Trophoblast cell (in vitro differentiated cells and primary cell): Measurements from ENCODE around the gene WDR27.

Source experiments
- DNase-seq, 2 donors: peaks; one replicate each; pipeline ENCODE4 v3.0.0-alpha.2; 2016
- H2AFZ ChIP-seq: 2 replicates; pipeline ENCODE4 v1.6.1; 2013; ENCODE audit warnings: low read length, moderate library complexity, mild to moderate bottlenecking; ENCODE audit not compliant: insufficient read depth, poor library complexity
- H2AK5ac ChIP-seq: 2 replicates; pipeline ENCODE4 v1.6.1; 2013; ENCODE audit warnings: mild to moderate bottlenecking, low read length
- H2BK120ac ChIP-seq: 2 replicates; pipeline ENCODE4 v1.6.1; 2013; ENCODE audit warnings: low read length, mild to moderate bottlenecking, moderate library complexity; ENCODE audit not compliant: insufficient read depth, poor library complexity
- H2BK12ac ChIP-seq: 2 replicates; pipeline ENCODE4 v1.6.1; 2013; ENCODE audit warnings: mild to moderate bottlenecking, low read length, moderate library complexity
- H2BK5ac ChIP-seq: 2 replicates; pipeline ENCODE4 v1.6.1; 2013; ENCODE audit warnings: low read length, low read depth, moderate library complexity, mild to moderate bottlenecking; ENCODE audit not compliant: poor library complexity
- H3K14ac ChIP-seq: 2 replicates; pipeline ENCODE4 v1.6.1; 2013; ENCODE audit warnings: mild to moderate bottlenecking, low read length
- H3K18ac ChIP-seq: 2 replicates; pipeline ENCODE4 v1.6.1; 2013; ENCODE audit warnings: mild to moderate bottlenecking, low read length
- H3K23ac ChIP-seq: 2 replicates; pipeline ENCODE4 v1.6.1; 2013; ENCODE audit warnings: low read length
- H3K27ac ChIP-seq: 2 replicates; pipeline ENCODE4 v1.5.1; 2013; ENCODE audit warnings: low read depth, mild to moderate bottlenecking, inconsistent platforms, low read length, moderate library complexity
- H3K27me3 ChIP-seq: 2 replicates; pipeline ENCODE4 v1.6.1; 2013; ENCODE audit warnings: inconsistent platforms, mild to moderate bottlenecking, low read length, moderate library complexity; ENCODE audit not compliant: insufficient read depth
- H3K36me3 ChIP-seq, 2 experiments: 1 replicate in 1 of 2; 2 replicates in 1 of 2; pipeline ENCODE4 v1.6.1; 2013; ENCODE audit warnings: low read length in 2 of 2, mild to moderate bottlenecking in 2 of 2, moderate library complexity in 1 of 2; ENCODE audit not compliant: insufficient read depth in 2 of 2, control insufficient read depth in 1 of 2
- H3K4ac ChIP-seq: 2 replicates; pipeline ENCODE4 v1.6.1; 2013; ENCODE audit warnings: low read depth, mild to moderate bottlenecking, low read length, moderate library complexity
- H3K4me1 ChIP-seq, 2 experiments: 1 replicate in 1 of 2; 2 replicates in 1 of 2; pipeline ENCODE4 v1.6.1; 2013; ENCODE audit warnings: low read length in 2 of 2, mild to moderate bottlenecking in 2 of 2, moderate library complexity in 1 of 2; ENCODE audit not compliant: insufficient read depth in 2 of 2, control insufficient read depth in 1 of 2
- H3K4me2 ChIP-seq: 2 replicates; pipeline ENCODE4 v1.6.1; 2013; ENCODE audit warnings: inconsistent platforms, mild to moderate bottlenecking, low read length, moderate library complexity
- H3K4me3 ChIP-seq: 2 replicates; pipeline ENCODE4 v1.5.1; 2013; ENCODE audit warnings: mild to moderate bottlenecking, low read depth, low read length, inconsistent platforms
- H3K79me1 ChIP-seq: one replicate; pipeline ENCODE4 v1.6.1; 2013; ENCODE audit warnings: low read length
- H3K79me2 ChIP-seq: 2 replicates; pipeline ENCODE4 v1.6.1; 2013; ENCODE audit warnings: low read length, mild to moderate bottlenecking; ENCODE audit not compliant: control insufficient read depth, insufficient read depth, poor library complexity
- H3K9ac ChIP-seq: 2 replicates; pipeline ENCODE4 v1.6.1; 2013; ENCODE audit warnings: mild to moderate bottlenecking, low read length
- H3K9me3 ChIP-seq: 2 replicates; pipeline ENCODE4 v1.6.1; 2013; ENCODE audit warnings: low read depth, mild to moderate bottlenecking, control low read depth, inconsistent platforms, low read length; ENCODE audit not compliant: insufficient read depth
- H4K12ac ChIP-seq: 2 replicates; pipeline ENCODE4 v1.6.1; 2013; ENCODE audit warnings: low read depth, mild to moderate bottlenecking, low read length, moderate library complexity
- H4K8ac ChIP-seq: 2 replicates; pipeline ENCODE4 v1.6.1; 2013; ENCODE audit warnings: low read depth, mild to moderate bottlenecking, low read length, moderate library complexity
- H4K91ac ChIP-seq: one replicate; pipeline ENCODE4 v1.6.1; 2013; ENCODE audit warnings: low read depth, mild to moderate bottlenecking, low read length, moderate library complexity
- WGBS: extraction: QIAGEN DNeasy Blood & Tissue Kit; methylation state at CpG from one replicate; pipeline ENCODE4 v1.1.7; 2013; ENCODE audit warnings: missing lambda C conversion rate; ENCODE audit not compliant: insufficient read length, insufficient coverage; ENCODE audit errors: extremely low coverage; 5-methylcytosine and 5-hydroxymethylcytosine counted together

The WDR27 gene

GRCh38 chr6:169669147-169669546 is 32.7 kb downstream of the WDR27 start:
- Histone ChIP-seq H3K14ac (no peak overlapping the region), H3K4me2 (no peak overlapping the region), H3K79me2 (no peaks in the 10 kb centered on the region), H2BK120ac (no peak overlapping the region), H3K23ac (no peak overlapping the region), H3K27ac (no peak overlapping the region), H3K4me3 (no peak overlapping the region), H4K91ac (no peak overlapping the region), H3K9ac (no peak overlapping the region), H2BK12ac (no peak overlapping the region), H2BK5ac (no peak overlapping the region), H2AK5ac (no peak overlapping the region), H4K12ac (no peak overlapping the region), H3K4ac (no peak overlapping the region), H4K8ac (no peak overlapping the region), H3K9me3 (no peaks in the 10 kb centered on the region), H3K79me1 (no peaks in the 10 kb centered on the region), H3K4me1 (no peaks in the 10 kb centered on the region), H3K18ac (no peak overlapping the region), H2AFZ (no peak overlapping the region), H3K36me3 (peaks cover 24 to 41% of the 10 kb centered on the region in 2 experiments), H3K27me3 (no peaks in the 10 kb centered on the region)
- no peak for DNase-seq
- WGBS, result no CpG with 5 or more reads among the region's 6 CpGs

GRCh38 chr6:169668203-169668847 is 33.5 kb downstream of the WDR27 start:
- no peaks in the 10 kb centered on the region for H3K27me3 ChIP-seq
- WGBS, result no CpG with 5 or more reads among the region's 15 CpGs
- no peak overlapping the region for H3K4me2 ChIP-seq

GRCh38 chr6:169667716-169668115 is 34.1 kb downstream of the WDR27 start:
- peak overlapping the region; percentile 29 for H3K18ac ChIP-seq
- peaks cover 34 to 52% of the 10 kb centered on the region in 2 experiments for H3K36me3 ChIP-seq
- no peak overlapping the region for H4K91ac ChIP-seq
- WGBS, result no CpG with 5 or more reads among the region's 27 CpGs
- H3K23ac ChIP-seq, result no peak overlapping the region
- H3K79me1 ChIP-seq, result no peaks in the 10 kb centered on the region
- peaks cover 1% of the 10 kb centered on the region for H3K9me3 ChIP-seq
- DNase-seq, result no peak
- H3K4me1 ChIP-seq, result no peaks in the 10 kb centered on the region
- no peak overlapping the region for H2BK120ac ChIP-seq
- no peak overlapping the region for H3K27ac ChIP-seq
- no peak overlapping the region for H2AK5ac ChIP-seq
- no peak overlapping the region for H4K8ac ChIP-seq
- H3K4me2 ChIP-seq, result no peak overlapping the region
- no peak overlapping the region for H3K14ac ChIP-seq
- no peak overlapping the region for H3K4me3 ChIP-seq
- no peaks in the 10 kb centered on the region for H3K79me2 ChIP-seq
- H2BK12ac ChIP-seq, result no peak overlapping the region
- H3K4ac ChIP-seq, result no peak overlapping the region
- no peak overlapping the region for H2BK5ac ChIP-seq
- no peak overlapping the region for H4K12ac ChIP-seq
- H3K9ac ChIP-seq, result no peak overlapping the region
- no peak overlapping the region for H2AFZ ChIP-seq
- H3K27me3 ChIP-seq, result no peaks in the 10 kb centered on the region

More at GRCh38 chr6:169668203-169668847, 33.5 kb downstream of the WDR27 start:
- Histone ChIP-seq H3K79me1 (no peaks in the 10 kb centered on the region), H2AK5ac (no peak overlapping the region), H3K79me2 (no peaks in the 10 kb centered on the region), H2BK12ac (no peak overlapping the region), H3K4me1 (no peaks in the 10 kb centered on the region), H3K4me3 (no peak overlapping the region), H3K9ac (no peak overlapping the region), H3K9me3 (no peaks in the 10 kb centered on the region), H2BK5ac (no peak overlapping the region), H2BK120ac (no peak overlapping the region), H2AFZ (no peak overlapping the region), H3K23ac (no peak overlapping the region), H3K18ac (no peak overlapping the region), H4K91ac (no peak overlapping the region), H4K8ac (no peak overlapping the region), H3K14ac (no peak overlapping the region), H3K4ac (no peak overlapping the region), H3K36me3 (peaks cover 32 to 49% of the 10 kb centered on the region in 2 experiments), H3K27ac (no peak overlapping the region), H4K12ac (no peak overlapping the region)
- DNase-seq, result no peak

- Histone ChIP-seq H4K8ac (no peak overlapping the region), H3K36me3 (peaks cover 34 to 53% of the 10 kb centered on the region in 2 experiments), H2AK5ac (no peak overlapping the region), H3K23ac (no peak overlapping the region), H3K14ac (no peak overlapping the region), H3K9ac (no peak overlapping the region), H4K91ac (no peak overlapping the region), H3K4me3 (no peak overlapping the region), H2BK12ac (no peak overlapping the region), H3K27me3 (no peaks in the 10 kb centered on the region), H2BK5ac (no peak overlapping the region), H3K4me2 (no peak overlapping the region), H2BK120ac (no peak overlapping the region), H2AFZ (no peak overlapping the region), H4K12ac (no peak overlapping the region), H3K18ac (no peak overlapping the region), H3K4me1 (no peaks in the 10 kb centered on the region), H3K9me3 (peaks cover 1% of the 10 kb centered on the region), H3K79me1 (no peaks in the 10 kb centered on the region), H3K27ac (no peak overlapping the region), H3K79me2 (no peaks in the 10 kb centered on the region), H3K4ac (no peak overlapping the region)
- no CpG with 5 or more reads among the region's 18 CpGs for WGBS
- DNase-seq, result no peak
Measured at GRCh38 chr6:169666441-169666840, 35.4 kb downstream of the WDR27 start.
